Gastrocnemius medialis (tissue), 4 donors: Measurements from ENCODE around the gene FCGR1A.
"Not testable (repeated sequence)": the region's sequence is repeated elsewhere in the genome, so short reads cannot be mapped to it uniquely, and the experiment has no call there.

Experiments used
- POLR2A ChIP-seq, 2 donors: fragments of 450-650 bp; IDR thresholded peaks; one replicate each; pipeline ENCODE4 v1.6.1; 2017; ENCODE audit warnings: antibody characterized with exemption in 2 of 2, mild to moderate bottlenecking in 2 of 2, moderate library complexity in 2 of 2
- TF ChIP-seq, protein P1 (sequence below), 5 experiments: fragments of 450-650 bp in 3 of 5; fragments of 200-600 bp in 2 of 5; sonication (generic) in 2 of 5; IDR thresholded peaks in 4 of 5; conservative IDR thresholded peaks in 1 of 5; 1 replicate in 4 of 5; 2 replicates in 1 of 5; pipeline ENCODE4 v1.5.1; 2016 to 2019; ENCODE audit warnings: antibody characterized with exemption in 5 of 5, mild to moderate bottlenecking in 3 of 5, moderate library complexity in 3 of 5

DNA sequence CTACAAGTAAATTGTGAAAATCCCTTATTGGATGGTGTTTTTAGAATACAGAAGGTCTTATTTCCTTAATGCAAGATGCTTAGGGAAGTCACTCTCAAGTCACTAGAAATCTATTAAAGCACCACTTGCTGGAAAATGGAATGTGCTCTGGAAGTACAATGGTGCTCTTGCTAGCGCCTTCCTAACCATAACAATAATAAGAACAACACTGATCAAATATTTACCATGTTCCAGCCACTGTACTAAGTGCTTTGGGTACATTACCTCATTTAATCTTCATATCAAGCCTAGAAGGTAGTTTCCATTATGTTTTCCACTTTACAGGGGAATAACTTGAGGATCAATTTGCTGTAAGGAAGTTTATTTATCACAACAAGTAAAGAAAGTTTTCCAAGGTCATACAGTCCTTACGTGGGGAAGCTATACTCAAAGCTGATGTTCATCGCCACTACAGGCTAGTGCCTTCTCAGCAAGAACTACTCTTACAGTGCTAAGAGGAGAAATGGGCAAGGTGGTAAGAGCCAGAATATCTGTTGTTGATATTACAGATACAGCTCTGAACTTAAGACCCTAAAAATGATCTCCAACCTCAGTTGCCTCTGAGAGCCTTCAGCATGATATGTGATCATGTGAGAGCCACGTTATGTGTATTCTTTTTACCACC, 22.1 kb downstream of the FCGR1A start:
- TF ChIP-seq, protein P1, sequence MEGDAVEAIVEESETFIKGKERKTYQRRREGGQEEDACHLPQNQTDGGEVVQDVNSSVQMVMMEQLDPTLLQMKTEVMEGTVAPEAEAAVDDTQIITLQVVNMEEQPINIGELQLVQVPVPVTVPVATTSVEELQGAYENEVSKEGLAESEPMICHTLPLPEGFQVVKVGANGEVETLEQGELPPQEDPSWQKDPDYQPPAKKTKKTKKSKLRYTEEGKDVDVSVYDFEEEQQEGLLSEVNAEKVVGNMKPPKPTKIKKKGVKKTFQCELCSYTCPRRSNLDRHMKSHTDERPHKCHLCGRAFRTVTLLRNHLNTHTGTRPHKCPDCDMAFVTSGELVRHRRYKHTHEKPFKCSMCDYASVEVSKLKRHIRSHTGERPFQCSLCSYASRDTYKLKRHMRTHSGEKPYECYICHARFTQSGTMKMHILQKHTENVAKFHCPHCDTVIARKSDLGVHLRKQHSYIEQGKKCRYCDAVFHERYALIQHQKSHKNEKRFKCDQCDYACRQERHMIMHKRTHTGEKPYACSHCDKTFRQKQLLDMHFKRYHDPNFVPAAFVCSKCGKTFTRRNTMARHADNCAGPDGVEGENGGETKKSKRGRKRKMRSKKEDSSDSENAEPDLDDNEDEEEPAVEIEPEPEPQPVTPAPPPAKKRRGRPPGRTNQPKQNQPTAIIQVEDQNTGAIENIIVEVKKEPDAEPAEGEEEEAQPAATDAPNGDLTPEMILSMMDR (IDR thresholded peaks at IDR 0.05 in 4 of 5, conservative IDR thresholded peaks at IDR 0.05 in 1 of 5): not testable (repeated sequence)
- not testable (repeated sequence) for TF ChIP-seq POLR2A (IDR thresholded peaks at IDR 0.05)
